Hepatocyte (in vitro differentiated cells): ENCODE measurements around the gene CYSRT1. TPM values are rescaled to one million over a fixed set of nuclear protein-coding genes. Genes with fewer than 3 reads are reported as not detected.

Experiments
- DNase-seq: peaks from one replicate; pipeline ENCODE4 v3.0.0-alpha.2; 2016; ENCODE audit warnings: low spot score
- H2AFZ ChIP-seq: fragments of 200-600 bp; sonication (generic); 2 replicates; pipeline ENCODE4 v1.6.0; 2016; ENCODE audit warnings: antibody characterized with exemption, mild to moderate bottlenecking
- H3K27ac ChIP-seq: fragments of 200-600 bp; sonication (generic); 2 replicates; pipeline ENCODE4 v1.5.1; 2016; ENCODE audit warnings: mild to moderate bottlenecking
- H3K27me3 ChIP-seq: fragments of 200-600 bp; sonication (generic); 2 replicates; pipeline ENCODE4 v1.6.1; 2016
- H3K36me3 ChIP-seq: fragments of 200-600 bp; sonication (generic); replicated peaks from 2 replicates; pipeline ENCODE4 v1.5.1; 2016; ENCODE audit warnings: low read depth; ENCODE audit not compliant: insufficient read depth
- H3K4me1 ChIP-seq: fragments of 200-600 bp; sonication (generic); 2 replicates; pipeline ENCODE4 v1.5.1; 2016; ENCODE audit warnings: mild to moderate bottlenecking, moderate library complexity; ENCODE audit not compliant: insufficient read depth
- H3K4me2 ChIP-seq: fragments of 200-600 bp; sonication (generic); 2 replicates; pipeline ENCODE4 v1.6.0; 2016
- H3K4me3 ChIP-seq: fragments of 200-600 bp; sonication (generic); 2 replicates; pipeline ENCODE4 v1.5.1; 2016; ENCODE audit warnings: mild to moderate bottlenecking
- H3K79me2 ChIP-seq: fragments of 200-600 bp; sonication (generic); 2 replicates; pipeline ENCODE4 v1.6.0; 2017; ENCODE audit warnings: mild to moderate bottlenecking
- H3K9me2 ChIP-seq: fragments of 200-600 bp; sonication (generic); replicated peaks from 2 replicates; pipeline ENCODE4 v1.6.0; 2017; ENCODE audit warnings: mild to moderate bottlenecking; ENCODE audit not compliant: insufficient read depth
- H3K9me3 ChIP-seq: fragments of 200-600 bp; sonication (generic); 2 replicates; pipeline ENCODE4 v1.5.1; 2016; ENCODE audit warnings: low read depth, mild to moderate bottlenecking
- H4K20me1 ChIP-seq: fragments of 200-600 bp; sonication (generic); 2 replicates; pipeline ENCODE4 v1.6.0; 2016; ENCODE audit warnings: mild to moderate bottlenecking; ENCODE audit not compliant: insufficient read depth, poor library complexity, severe bottlenecking
- EZH2 ChIP-seq: fragments of 200-600 bp; sonication (generic); IDR thresholded peaks from 2 replicates; pipeline ENCODE4 v1.6.1; 2016; ENCODE audit warnings: antibody characterized with exemption, mild to moderate bottlenecking, borderline replicate concordance
- EZH2phosphoT487 ChIP-seq: fragments of 200-600 bp; sonication (generic); IDR thresholded peaks from one replicate; pipeline ENCODE4 v1.6.1; 2018; ENCODE audit warnings: antibody characterized with exemption, mild to moderate bottlenecking, low read depth, moderate library complexity; ENCODE audit not compliant: unreplicated experiment, severe bottlenecking
- WGBS: methylation state at CpG from one replicate; pipeline ENCODE4 v1.1.6; 2016; ENCODE audit warnings: low lambda C conversion rate; ENCODE audit errors: missing lambda C conversion rate; 5-methylcytosine and 5-hydroxymethylcytosine counted together
- polyA plus RNA-seq: library from polyadenylated mRNA; unstranded; fragments of >200 nt; fragmentation: Nextera tagmentation; extraction: Ambion mirVana; gene quantifications from 2 replicates; pipeline ENCODE4 v1.2.1, GENCODE V29; 2016
- total RNA-seq: library from RNA; depleted of rRNA; stranded (reverse); fragments of >200 nt; gene quantifications from 2 replicates; pipeline ENCODE4 v1.2.3, GENCODE V29; 2014
- TF ChIP-seq, protein P1 (sequence below): fragments of 200-600 bp; sonication (generic); IDR thresholded peaks from 2 replicates; pipeline ENCODE4 v1.5.1; 2016; ENCODE audit warnings: antibody characterized with exemption, mild to moderate bottlenecking; ENCODE audit not compliant: poor library complexity

Gene CYSRT1
- total and polyA plus RNA-seq, 2 experiments from 2014 or later: 1.4 to 2.1 TPM

DNA sequence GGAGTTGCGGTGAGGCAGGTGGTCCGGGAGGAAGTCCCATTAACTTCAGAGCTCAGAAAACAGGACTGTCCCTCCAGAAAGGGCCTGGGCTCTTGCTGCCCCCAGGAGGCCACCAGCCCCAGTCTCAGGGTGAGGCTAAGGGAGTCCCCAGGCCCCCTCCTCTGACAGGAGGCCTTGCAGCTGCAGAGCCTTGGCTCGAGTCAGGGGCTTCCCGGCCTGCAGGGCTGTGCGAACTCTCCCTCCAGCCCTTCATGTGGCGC lies 22.9 kb downstream of the CYSRT1 start:
- no peak overlapping the region for H3K27ac ChIP-seq
- H3K9me3 ChIP-seq: no peaks in the 10 kb centered on the region
- no peak for DNase-seq
- H4K20me1 ChIP-seq: peaks cover 11% of the 10 kb centered on the region
- TF ChIP-seq EZH2 (no peak), EZH2phosphoT487 (no peak)
- TF ChIP-seq, protein P1, sequence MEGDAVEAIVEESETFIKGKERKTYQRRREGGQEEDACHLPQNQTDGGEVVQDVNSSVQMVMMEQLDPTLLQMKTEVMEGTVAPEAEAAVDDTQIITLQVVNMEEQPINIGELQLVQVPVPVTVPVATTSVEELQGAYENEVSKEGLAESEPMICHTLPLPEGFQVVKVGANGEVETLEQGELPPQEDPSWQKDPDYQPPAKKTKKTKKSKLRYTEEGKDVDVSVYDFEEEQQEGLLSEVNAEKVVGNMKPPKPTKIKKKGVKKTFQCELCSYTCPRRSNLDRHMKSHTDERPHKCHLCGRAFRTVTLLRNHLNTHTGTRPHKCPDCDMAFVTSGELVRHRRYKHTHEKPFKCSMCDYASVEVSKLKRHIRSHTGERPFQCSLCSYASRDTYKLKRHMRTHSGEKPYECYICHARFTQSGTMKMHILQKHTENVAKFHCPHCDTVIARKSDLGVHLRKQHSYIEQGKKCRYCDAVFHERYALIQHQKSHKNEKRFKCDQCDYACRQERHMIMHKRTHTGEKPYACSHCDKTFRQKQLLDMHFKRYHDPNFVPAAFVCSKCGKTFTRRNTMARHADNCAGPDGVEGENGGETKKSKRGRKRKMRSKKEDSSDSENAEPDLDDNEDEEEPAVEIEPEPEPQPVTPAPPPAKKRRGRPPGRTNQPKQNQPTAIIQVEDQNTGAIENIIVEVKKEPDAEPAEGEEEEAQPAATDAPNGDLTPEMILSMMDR: no peak
- H3K79me2 ChIP-seq: peaks cover 15% of the 10 kb centered on the region
- H3K4me1 ChIP-seq: peaks cover 2% of the 10 kb centered on the region
- no peaks in the 10 kb centered on the region for H3K9me2 ChIP-seq
- H3K4me3 ChIP-seq: no peak overlapping the region
- no peaks in the 10 kb centered on the region for H3K27me3 ChIP-seq
- 92% methylated on average over 6 of the region's 6 CpGs for WGBS
- H2AFZ ChIP-seq: no peak overlapping the region
- no peaks in the 10 kb centered on the region for H3K36me3 ChIP-seq
- H3K4me2 ChIP-seq: no peak overlapping the region

GRCh38 chr9:137250329-137251193 lies 25.6 kb downstream of the CYSRT1 start:
- no peaks in the 10 kb centered on the region for H3K9me2 ChIP-seq
- no peak overlapping the region for H2AFZ ChIP-seq
- peaks cover 8% of the 10 kb centered on the region for H3K4me1 ChIP-seq
- no peak overlapping the region for H3K4me2 ChIP-seq
- H3K27me3 ChIP-seq: no peaks in the 10 kb centered on the region
- H3K4me3 ChIP-seq: no peak overlapping the region
- H4K20me1 ChIP-seq: no peaks in the 10 kb centered on the region
- TF ChIP-seq EZH2phosphoT487 (no peak), EZH2 (no peak)
- TF ChIP-seq, protein P1: no peak
- WGBS: 80% methylated on average over 14 of the region's 18 CpGs
- no peak for DNase-seq
- peaks cover 2% of the 10 kb centered on the region for H3K79me2 ChIP-seq
- no peaks in the 10 kb centered on the region for H3K36me3 ChIP-seq
- H3K9me3 ChIP-seq: no peaks in the 10 kb centered on the region
- no peak overlapping the region for H3K27ac ChIP-seq

GRCh38 chr9:137251194-137251461 lies 26.2 kb downstream of the CYSRT1 start, which contains the start of gene STPG3:
Gene STPG3, plus strand, starts transcription at chr9:137251286. Its CDS starts 1 bp downstream, at chr9:137251287.
- H3K9me3 ChIP-seq: no peaks in the 10 kb centered on the region
- H3K27ac ChIP-seq: no peak within 1 kb of the TSS
- no peak within 1 kb of the TSS for H3K4me3 ChIP-seq
- no peaks in the 10 kb centered on the region for H3K9me2 ChIP-seq
- no peaks in the 10 kb centered on the region for H3K27me3 ChIP-seq
- H3K4me2 ChIP-seq: no peak within 1 kb of the TSS
- no peaks in the 10 kb centered on the region for H3K36me3 ChIP-seq
- no peak within 1 kb of the TSS for H2AFZ ChIP-seq
- peaks cover 8% of the 10 kb centered on the region for H3K79me2 ChIP-seq
- WGBS: no CpG with 5 or more reads among the region's 4 CpGs
- DNase-seq: no peak
- peaks cover 11% of the 10 kb centered on the region for H3K4me1 ChIP-seq
- TF ChIP-seq EZH2phosphoT487 (no peak), EZH2 (no peak)
- TF ChIP-seq, protein P1: no peak
- peaks cover 4% of the 10 kb centered on the region for H4K20me1 ChIP-seq
